Measurements from ENCODE around the gene DCHS1.
A peak's percentile ranks its signal among the peaks of the same experiment; 100 is the strongest.

The DCHS1 gene

DNA sequence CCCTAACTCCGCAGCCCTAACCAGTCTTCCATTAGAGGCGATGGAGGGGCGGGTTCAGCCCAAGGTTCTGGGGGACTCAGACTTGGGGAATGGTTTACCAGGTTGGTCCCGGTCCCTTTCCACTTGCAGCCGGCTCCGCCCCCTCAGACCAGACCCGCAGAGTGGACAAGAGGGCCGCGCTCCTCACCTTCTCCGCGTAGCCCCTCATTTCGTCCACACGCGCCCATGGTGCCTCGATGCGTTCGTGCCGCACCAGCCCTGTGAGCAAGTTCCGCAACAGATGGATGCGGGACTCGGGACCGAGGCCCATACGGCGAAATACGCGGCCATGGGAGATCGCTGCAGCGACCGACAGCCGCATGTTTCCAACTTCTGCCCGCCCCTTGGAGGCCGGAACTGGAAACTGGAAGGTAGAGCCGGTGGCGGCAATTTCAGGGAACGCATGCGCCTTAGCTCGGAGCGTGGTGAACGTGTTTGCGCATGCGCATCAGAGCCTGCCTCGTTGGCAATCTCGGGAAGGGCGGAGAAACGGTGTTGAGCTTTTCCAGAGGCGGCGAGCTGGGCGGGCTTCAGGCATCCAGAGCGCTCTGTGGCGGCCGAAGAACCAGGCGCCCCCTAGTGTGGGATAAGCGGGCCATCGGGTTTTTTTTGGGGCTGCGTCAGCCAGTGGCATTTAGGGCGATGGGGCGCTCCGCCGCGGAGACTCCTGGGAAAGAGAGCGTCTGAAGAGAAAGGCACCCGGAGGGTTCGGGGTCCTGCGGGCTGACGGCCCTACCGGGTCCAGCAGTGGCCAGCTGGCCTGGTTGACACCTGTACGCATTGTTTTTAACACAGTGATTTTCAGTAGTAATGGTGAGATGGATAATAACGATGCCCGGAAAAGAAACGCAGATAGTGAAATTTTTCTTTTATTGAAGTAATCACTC lies 27.6 kb upstream of the DCHS1 start, which contains the start of gene MRPL17:
Gene MRPL17, minus strand, starts transcription at position 405 of the 926 bp plus-strand sequence. Its CDS starts 44 bp downstream, at position 361.
- WGBS (ENCODE audit: extremely low coverage, insufficient coverage, insufficient read length): no CpG with 5 or more reads among the region's 70 CpGs

GRCh38 chr11:6682591-6682935 lies 27.0 kb upstream of the DCHS1 start:
- Histone ChIP-seq H3K79me1 (ENCODE audit: low read length) (peaks cover 8% of the 10 kb centered on the region), H3K14ac (ENCODE audit: low read length) (peak overlapping the region; percentile 70), H3K36me3 (ENCODE audit: control insufficient read depth in 1 of 2, insufficient read depth in 2 of 2, low read length in 2 of 2) (peaks cover 4 to 15% of the 10 kb centered on the region in 2 experiments), H3K4me2 (ENCODE audit: low read length) (peak overlapping the region; percentile 62), H3K4me3 (ENCODE audit: low read depth, low read length) (peak overlapping the region; percentile 90), H2BK5ac (ENCODE audit: low read depth, low read length, poor library complexity) (no peak overlapping the region), H4K12ac (ENCODE audit: low read depth, low read length) (peak overlapping the region; percentile 6), H3K27ac (ENCODE audit: low read depth, low read length) (peak overlapping the region; percentile 50), H3K18ac (ENCODE audit: low read length) (peak overlapping the region; percentile 87), H3K27me3 (ENCODE audit: insufficient read depth, low read length) (no peaks in the 10 kb centered on the region), H2BK12ac (ENCODE audit: low read length) (no peak overlapping the region), H3K4ac (ENCODE audit: low read depth, low read length) (peak overlapping the region; percentile 70), H3K23ac (ENCODE audit: low read length) (no peak overlapping the region), H3K9ac (ENCODE audit: low read length) (peak overlapping the region; percentile 81), H4K8ac (ENCODE audit: low read depth, low read length) (peak overlapping the region; percentile 86), H2AK5ac (ENCODE audit: low read length) (no peak overlapping the region), H2AFZ (ENCODE audit: insufficient read depth, low read length, poor library complexity) (no peak overlapping the region), H3K9me3 (ENCODE audit: insufficient read depth, low read depth, low read length) (peaks cover 2% of the 10 kb centered on the region), H2BK120ac (ENCODE audit: insufficient read depth, low read length, poor library complexity) (peak overlapping the region; percentile 46), H3K79me2 (ENCODE audit: control insufficient read depth, insufficient read depth, low read length, poor library complexity) (peaks cover 10% of the 10 kb centered on the region), H3K4me1 (ENCODE audit: control insufficient read depth in 1 of 2, insufficient read depth in 2 of 2, low read length in 2 of 2) (peaks cover 3 to 5% of the 10 kb centered on the region in 2 experiments), H4K91ac (ENCODE audit: low read depth, low read length) (peak overlapping the region; percentile 72)
- peak in 1 of 2 donors; percentile 31 for DNase-seq
- WGBS (ENCODE audit: extremely low coverage, insufficient coverage, insufficient read length): no CpG with 5 or more reads among the region's 10 CpGs

More for the DNA sequence above, 27.6 kb upstream of the DCHS1 start, which contains the start of gene MRPL17:
- H3K23ac ChIP-seq (ENCODE audit: low read length): no peak within 1 kb of the TSS
- peak within 1 kb of the TSS; percentile 69 for H2AFZ ChIP-seq (ENCODE audit: insufficient read depth, low read length, poor library complexity)
- H3K36me3 ChIP-seq (ENCODE audit: control insufficient read depth in 1 of 2, insufficient read depth in 2 of 2, low read length in 2 of 2): peaks cover 4 to 15% of the 10 kb centered on the region in 2 experiments
- peak; percentile 99 to 100 for DNase-seq
- peak within 1 kb of the TSS; percentile 81 for H3K9ac ChIP-seq (ENCODE audit: low read length)
- peaks cover 3 to 5% of the 10 kb centered on the region in 2 experiments for H3K4me1 ChIP-seq (ENCODE audit: control insufficient read depth in 1 of 2, insufficient read depth in 2 of 2, low read length in 2 of 2)
- peaks cover 10% of the 10 kb centered on the region for H3K79me2 ChIP-seq (ENCODE audit: control insufficient read depth, insufficient read depth, low read length, poor library complexity)
- peak within 1 kb of the TSS; percentile 87 for H3K18ac ChIP-seq (ENCODE audit: low read length)
- H2BK12ac ChIP-seq (ENCODE audit: low read length): no peak within 1 kb of the TSS
- H3K14ac ChIP-seq (ENCODE audit: low read length): peak within 1 kb of the TSS; percentile 89
- H2AK5ac ChIP-seq (ENCODE audit: low read length): no peak within 1 kb of the TSS
- no peaks in the 10 kb centered on the region for H3K27me3 ChIP-seq (ENCODE audit: insufficient read depth, low read length)
- H3K27ac ChIP-seq (ENCODE audit: low read depth, low read length): peak within 1 kb of the TSS; percentile 55
- peaks cover 8% of the 10 kb centered on the region for H3K79me1 ChIP-seq (ENCODE audit: low read length)
- H3K4me3 ChIP-seq (ENCODE audit: low read depth, low read length): peak within 1 kb of the TSS; percentile 90
- H3K4me2 ChIP-seq (ENCODE audit: low read length): peak within 1 kb of the TSS; percentile 75
- H3K9me3 ChIP-seq (ENCODE audit: insufficient read depth, low read depth, low read length): peaks cover 2% of the 10 kb centered on the region
- H2BK120ac ChIP-seq (ENCODE audit: insufficient read depth, low read length, poor library complexity): peak within 1 kb of the TSS; percentile 46
- peak within 1 kb of the TSS; percentile 50 for H2BK5ac ChIP-seq (ENCODE audit: low read depth, low read length, poor library complexity)
- peak within 1 kb of the TSS; percentile 74 for H4K91ac ChIP-seq (ENCODE audit: low read depth, low read length)
- H3K4ac ChIP-seq (ENCODE audit: low read depth, low read length): peak within 1 kb of the TSS; percentile 70
- peak within 1 kb of the TSS; percentile 87 for H4K8ac ChIP-seq (ENCODE audit: low read depth, low read length)
- H4K12ac ChIP-seq (ENCODE audit: low read depth, low read length): peak within 1 kb of the TSS; percentile 83

DNA sequence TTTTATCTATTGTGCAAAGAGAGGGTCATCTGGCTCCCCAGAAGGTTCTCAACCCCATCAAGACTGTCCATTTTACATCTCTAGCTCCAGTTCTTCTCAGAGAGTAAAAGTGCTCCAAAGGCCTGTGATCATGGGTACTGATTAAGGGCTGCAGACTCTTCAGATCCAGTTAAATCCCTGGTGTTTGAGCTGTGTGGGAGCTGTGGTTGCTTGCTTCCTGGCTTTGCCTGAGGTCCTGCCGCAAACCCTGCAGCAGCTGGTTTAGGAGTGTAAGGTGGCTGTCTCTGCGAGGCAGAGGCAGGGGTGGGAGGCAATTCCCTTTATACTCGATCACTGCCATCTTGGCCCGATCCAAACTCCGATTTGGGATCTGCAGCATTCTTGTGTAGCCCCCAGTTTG lies 26.3 kb upstream of the DCHS1 start:
- Histone ChIP-seq H4K91ac (ENCODE audit: low read depth, low read length) (no peak overlapping the region), H3K79me1 (ENCODE audit: low read length) (peaks cover 8% of the 10 kb centered on the region), H4K8ac (ENCODE audit: low read depth, low read length) (no peak overlapping the region), H2BK12ac (ENCODE audit: low read length) (no peak overlapping the region), H3K4me3 (ENCODE audit: low read depth, low read length) (peak overlapping the region; percentile 90), H3K36me3 (ENCODE audit: control insufficient read depth in 1 of 2, insufficient read depth in 2 of 2, low read length in 2 of 2) (peaks cover 4 to 15% of the 10 kb centered on the region in 2 experiments), H3K18ac (ENCODE audit: low read length) (no peak overlapping the region), H2BK5ac (ENCODE audit: low read depth, low read length, poor library complexity) (no peak overlapping the region), H3K23ac (ENCODE audit: low read length) (no peak overlapping the region), H3K27me3 (ENCODE audit: insufficient read depth, low read length) (no peaks in the 10 kb centered on the region), H3K27ac (ENCODE audit: low read depth, low read length) (no peak overlapping the region), H3K9ac (ENCODE audit: low read length) (peak overlapping the region; percentile 81), H2AFZ (ENCODE audit: insufficient read depth, low read length, poor library complexity) (no peak overlapping the region), H3K4ac (ENCODE audit: low read depth, low read length) (peak overlapping the region; percentile 70), H4K12ac (ENCODE audit: low read depth, low read length) (no peak overlapping the region), H3K4me2 (ENCODE audit: low read length) (peak overlapping the region; percentile 62), H3K4me1 (ENCODE audit: control insufficient read depth in 1 of 2, insufficient read depth in 2 of 2, low read length in 2 of 2) (peaks cover 3 to 5% of the 10 kb centered on the region in 2 experiments), H3K79me2 (ENCODE audit: control insufficient read depth, insufficient read depth, low read length, poor library complexity) (peaks cover 10% of the 10 kb centered on the region), H2BK120ac (ENCODE audit: insufficient read depth, low read length, poor library complexity) (no peak overlapping the region), H2AK5ac (ENCODE audit: low read length) (no peak overlapping the region), H3K14ac (ENCODE audit: low read length) (no peak overlapping the region), H3K9me3 (ENCODE audit: insufficient read depth, low read depth, low read length) (peaks cover under 1% of the 10 kb centered on the region)
- DNase-seq: peak in 1 of 2 donors; percentile 2
- no CpG with 5 or more reads among the region's 5 CpGs for WGBS (ENCODE audit: extremely low coverage, insufficient coverage, insufficient read length)

DNA sequence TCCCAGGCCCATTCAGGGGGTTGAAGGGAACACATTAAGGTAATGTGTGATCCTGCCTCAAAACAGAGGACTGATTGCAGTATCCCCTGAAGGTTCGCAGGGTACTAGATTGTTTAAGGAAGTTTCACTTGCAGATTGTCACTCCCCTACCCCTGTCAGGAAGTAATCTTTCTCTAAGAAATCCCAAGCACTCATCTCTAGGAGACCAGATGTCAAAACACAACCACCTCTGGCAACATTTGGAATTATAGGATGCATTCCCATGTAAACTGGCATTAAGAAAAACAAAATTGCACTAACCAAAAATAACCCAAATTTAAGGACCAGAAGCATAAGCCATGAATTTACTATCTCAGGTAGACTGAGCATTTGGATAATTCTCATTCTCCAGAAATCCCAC lies 25.9 kb upstream of the DCHS1 start:
- H3K79me1 ChIP-seq (ENCODE audit: low read length): peaks cover 8% of the 10 kb centered on the region
- H3K4me2 ChIP-seq (ENCODE audit: low read length): no peak overlapping the region
- peak overlapping the region; percentile 21 for H3K23ac ChIP-seq (ENCODE audit: low read length)
- H3K79me2 ChIP-seq (ENCODE audit: control insufficient read depth, insufficient read depth, low read length, poor library complexity): peaks cover 10% of the 10 kb centered on the region
- DNase-seq: no peak
- H3K18ac ChIP-seq (ENCODE audit: low read length): no peak overlapping the region
- no peak overlapping the region for H2BK12ac ChIP-seq (ENCODE audit: low read length)
- no peak overlapping the region for H4K8ac ChIP-seq (ENCODE audit: low read depth, low read length)
- no peak overlapping the region for H4K91ac ChIP-seq (ENCODE audit: low read depth, low read length)
- no peak overlapping the region for H4K12ac ChIP-seq (ENCODE audit: low read depth, low read length)
- H3K27ac ChIP-seq (ENCODE audit: low read depth, low read length): no peak overlapping the region
- H2AK5ac ChIP-seq (ENCODE audit: low read length): no peak overlapping the region
- H3K14ac ChIP-seq (ENCODE audit: low read length): no peak overlapping the region
- H2BK5ac ChIP-seq (ENCODE audit: low read depth, low read length, poor library complexity): no peak overlapping the region
- no peak overlapping the region for H2BK120ac ChIP-seq (ENCODE audit: insufficient read depth, low read length, poor library complexity)
- no CpG with 5 or more reads among the region's 1 CpG for WGBS (ENCODE audit: extremely low coverage, insufficient coverage, insufficient read length)
- H3K27me3 ChIP-seq (ENCODE audit: insufficient read depth, low read length): no peaks in the 10 kb centered on the region
- H2AFZ ChIP-seq (ENCODE audit: insufficient read depth, low read length, poor library complexity): no peak overlapping the region
- no peaks in the 10 kb centered on the region for H3K9me3 ChIP-seq (ENCODE audit: insufficient read depth, low read depth, low read length)
- peaks cover 4 to 15% of the 10 kb centered on the region in 2 experiments for H3K36me3 ChIP-seq (ENCODE audit: control insufficient read depth in 1 of 2, insufficient read depth in 2 of 2, low read length in 2 of 2)
- H3K4me3 ChIP-seq (ENCODE audit: low read depth, low read length): no peak overlapping the region
- H3K4ac ChIP-seq (ENCODE audit: low read depth, low read length): no peak overlapping the region
- H3K4me1 ChIP-seq (ENCODE audit: control insufficient read depth in 1 of 2, insufficient read depth in 2 of 2, low read length in 2 of 2): peaks cover 3 to 5% of the 10 kb centered on the region in 2 experiments
- H3K9ac ChIP-seq (ENCODE audit: low read length): no peak overlapping the region

All from trophoblast cell (in vitro differentiated cells and primary cell).